ENCODE measurements around the gene CTSZ. TPM values are rescaled to one million over a fixed set of nuclear protein-coding genes. Genes with fewer than 3 reads are reported as not detected.
"Not testable (repeated sequence)": the region's sequence is repeated elsewhere in the genome, so short reads cannot be mapped to it uniquely, and the experiment has no call there.

Gene CTSZ
- total and polyA plus RNA-seq, 2 donors (not counting 1 experiment from before 2014, with no cell fraction given), result 285 to 319 TPM

DNA sequence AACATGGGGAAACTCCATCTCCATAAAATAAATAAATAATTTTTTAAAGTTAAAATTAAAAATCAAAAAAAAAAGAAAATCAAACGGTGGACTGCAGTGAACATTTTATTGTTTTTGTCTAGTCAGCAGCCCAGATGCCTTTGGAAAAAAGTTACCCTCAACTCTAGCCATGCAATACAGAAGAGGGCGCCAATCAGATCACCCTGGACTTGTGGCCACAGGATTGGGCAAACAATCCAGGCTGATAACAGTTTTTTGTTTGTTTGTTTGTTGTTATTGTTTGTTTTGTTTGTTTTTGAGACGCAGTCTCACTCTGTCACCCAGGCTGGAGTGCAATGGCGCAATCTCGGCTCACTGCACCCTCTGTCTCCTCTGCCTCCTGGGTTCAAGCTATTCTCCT is 56.5 kb downstream of the CTSZ start:
- Histone ChIP-seq H4K20me1 (ENCODE audit: control insufficient read depth, insufficient read depth, low read length, poor library complexity, severe bottlenecking) (no peaks in the 10 kb centered on the region), H3K27me3 (replicated peaks in 1 of 4; ENCODE audit: control extremely low read depth in 1 of 4, control insufficient read depth in 3 of 4, insufficient read depth in 4 of 4, low read length in 3 of 4) (peaks cover 0 to 4% (median 0%) of the 10 kb centered on the region in 4 experiments), H3K27ac (ENCODE audit: low read length in 2 of 2) (no peak overlapping the region), H3K9ac (ENCODE audit: low read length) (no peak overlapping the region), H3K36me3 (replicated peaks in 1 of 2; ENCODE audit: control extremely low read depth in 1 of 2, control insufficient read depth in 1 of 2, extremely low read depth in 1 of 2, insufficient read depth in 2 of 2, low read length in 1 of 2) (no peaks in the 10 kb centered on the region), H3K79me2 (ENCODE audit: control insufficient read depth, insufficient read depth, low read length) (no peaks in the 10 kb centered on the region), H3K4me1 (ENCODE audit: control insufficient read depth in 2 of 2, insufficient read depth in 2 of 2, low read length in 2 of 2) (peaks cover 8 to 9% of the 10 kb centered on the region in 2 donors), H3K9me3 (ENCODE audit: control extremely low read depth in 1 of 3, control insufficient read depth in 2 of 3, insufficient read depth in 1 of 3, low read length in 2 of 3) (no peaks in the 10 kb centered on the region), H2AFZ (ENCODE audit: insufficient read depth, low read depth, low read length, poor library complexity, severe bottlenecking) (no peak overlapping the region), H3K4me2 (replicated peaks; ENCODE audit: low read depth, low read length, poor library complexity, severe bottlenecking) (no peak overlapping the region), H3K4me3 (ENCODE audit: control extremely low read depth in 1 of 5, extremely low read depth in 1 of 5, insufficient read depth in 1 of 5, low read depth in 2 of 5, low read length in 4 of 5) (no peak overlapping the region)
- CTCF ChIA-PET, result interaction anchor here (0.7 kb wide), 1 partner anchor 275 kb away, joined by 3 read pairs; no protein-coding TSS in a partner anchor
- Mint-ChIP-seq H3K4me1 (peaks cover 7% of the 10 kb centered on the region), H3K9me3 (ENCODE audit: insufficient read depth) (no peaks in the 10 kb centered on the region), H3K27me3 (no peaks in the 10 kb centered on the region), H3K4me3 (no peak overlapping the region), H3K27ac (no peak overlapping the region)
- ATAC-seq (ENCODE audit: low read depth) (no peak), DNase-seq (no peak)
- POLR2A ChIA-PET, result no interaction called here
- TF ChIP-seq EZH2 (IDR thresholded peaks at IDR 0.05; ENCODE audit: borderline replicate concordance, insufficient read depth, low read depth, low read length, poor library complexity, severe bottlenecking) (no peak), CTCF (IDR thresholded peaks at IDR 0.05) (no peak)
- WGBS (ENCODE audit: insufficient coverage), result 100% methylated on average over 3 of the region's 5 CpGs
- intact Hi-C loops (cut with micrococcal nuclease), result no loop called here

GRCh38 chr20:58947797-58948388 is 59.2 kb downstream of the CTSZ start:
- ATAC-seq (ENCODE audit: low read depth); POLR2A ChIA-PET; H2AFZ ChIP-seq (ENCODE audit: insufficient read depth, low read depth, low read length, poor library complexity, severe bottlenecking); H3K36me3 ChIP-seq (replicated peaks in 1 of 2; ENCODE audit: control extremely low read depth in 1 of 2, control insufficient read depth in 1 of 2, extremely low read depth in 1 of 2, insufficient read depth in 2 of 2, low read length in 1 of 2); H3K27me3 Mint-ChIP-seq; DNase-seq; H4K20me1 ChIP-seq (ENCODE audit: control insufficient read depth, insufficient read depth, low read length, poor library complexity, severe bottlenecking); H3K27me3 ChIP-seq (replicated peaks in 1 of 4; ENCODE audit: control extremely low read depth in 1 of 4, control insufficient read depth in 3 of 4, insufficient read depth in 4 of 4, low read length in 3 of 4); H3K9me3 ChIP-seq (ENCODE audit: control extremely low read depth in 1 of 3, control insufficient read depth in 2 of 3, insufficient read depth in 1 of 3, low read length in 2 of 3); CTCF ChIA-PET; H3K9ac ChIP-seq (ENCODE audit: low read length); H3K4me3 ChIP-seq (ENCODE audit: control extremely low read depth in 1 of 5, extremely low read depth in 1 of 5, insufficient read depth in 1 of 5, low read depth in 2 of 5, low read length in 4 of 5); H3K4me2 ChIP-seq (replicated peaks; ENCODE audit: low read depth, low read length, poor library complexity, severe bottlenecking); H3K27ac Mint-ChIP-seq; H3K79me2 ChIP-seq (ENCODE audit: control insufficient read depth, insufficient read depth, low read length); intact Hi-C loops (cut with micrococcal nuclease); H3K27ac ChIP-seq (ENCODE audit: low read length in 2 of 2); H3K9me3 Mint-ChIP-seq (ENCODE audit: insufficient read depth); H3K4me1 ChIP-seq (ENCODE audit: control insufficient read depth in 2 of 2, insufficient read depth in 2 of 2, low read length in 2 of 2); H3K4me3 Mint-ChIP-seq; H3K4me1 Mint-ChIP-seq: not testable (repeated sequence)
- WGBS (ENCODE audit: insufficient coverage), result no CpG with 5 or more reads among the region's 7 CpGs
